AG09309 (cell line): ENCODE results near the gene MIEF1.
A peak's percentile ranks its signal among the peaks of the same experiment; 100 is the strongest.

Experiments used
- DNase-seq: peaks from one replicate; pipeline ENCODE4 v3.0.0-alpha.2; 2010; ENCODE audit warnings: low read depth
- H3K4me3 ChIP-seq: 2 replicates; pipeline ENCODE4 v1.5.1; 2011; ENCODE audit warnings: mild to moderate bottlenecking, low read depth, low read length, moderate library complexity; ENCODE audit not compliant: control insufficient read depth
- TF ChIP-seq, protein P1 (sequence below): IDR thresholded peaks from 2 replicates; pipeline ENCODE4 v1.5.1; 2011; ENCODE audit warnings: mild to moderate bottlenecking, low read depth, low read length, inconsistent platforms; ENCODE audit not compliant: insufficient read depth, control insufficient read depth; ENCODE audit errors: missing control alignments

The MIEF1 gene

DNA sequence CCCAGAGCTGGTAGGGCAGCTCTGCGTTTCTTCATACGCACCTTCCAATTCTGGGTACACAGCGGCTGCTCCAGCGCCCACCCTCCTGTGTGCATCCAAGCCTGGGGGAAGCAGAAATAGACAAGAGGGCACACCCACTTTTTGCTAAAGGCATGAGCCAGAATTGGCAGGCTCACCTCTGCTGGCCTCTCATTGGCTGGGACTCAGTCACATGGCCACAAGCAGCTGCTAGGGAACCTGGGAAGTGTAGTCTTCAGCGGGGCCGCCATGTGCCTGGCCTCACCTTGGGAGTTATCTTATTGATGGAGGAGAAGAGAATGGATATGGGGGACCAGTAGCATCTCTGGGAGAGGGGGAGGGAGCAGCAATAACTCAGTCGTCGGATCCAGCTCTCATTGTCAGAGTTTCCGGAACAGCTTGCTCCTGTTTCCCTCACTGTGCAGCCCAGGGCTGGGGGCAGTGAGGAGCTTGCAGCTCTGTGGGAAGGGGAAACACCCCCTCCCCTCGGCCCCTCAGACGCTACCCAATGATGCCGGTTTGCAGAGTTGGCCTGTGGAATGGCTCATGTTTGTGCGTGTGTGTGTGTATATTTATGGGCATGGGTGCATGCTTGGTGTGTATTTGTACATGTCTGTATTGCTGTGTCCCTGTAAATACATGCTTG lies 11.8 kb upstream of the MIEF1 start:
- no peak for DNase-seq
- TF ChIP-seq, protein P1, sequence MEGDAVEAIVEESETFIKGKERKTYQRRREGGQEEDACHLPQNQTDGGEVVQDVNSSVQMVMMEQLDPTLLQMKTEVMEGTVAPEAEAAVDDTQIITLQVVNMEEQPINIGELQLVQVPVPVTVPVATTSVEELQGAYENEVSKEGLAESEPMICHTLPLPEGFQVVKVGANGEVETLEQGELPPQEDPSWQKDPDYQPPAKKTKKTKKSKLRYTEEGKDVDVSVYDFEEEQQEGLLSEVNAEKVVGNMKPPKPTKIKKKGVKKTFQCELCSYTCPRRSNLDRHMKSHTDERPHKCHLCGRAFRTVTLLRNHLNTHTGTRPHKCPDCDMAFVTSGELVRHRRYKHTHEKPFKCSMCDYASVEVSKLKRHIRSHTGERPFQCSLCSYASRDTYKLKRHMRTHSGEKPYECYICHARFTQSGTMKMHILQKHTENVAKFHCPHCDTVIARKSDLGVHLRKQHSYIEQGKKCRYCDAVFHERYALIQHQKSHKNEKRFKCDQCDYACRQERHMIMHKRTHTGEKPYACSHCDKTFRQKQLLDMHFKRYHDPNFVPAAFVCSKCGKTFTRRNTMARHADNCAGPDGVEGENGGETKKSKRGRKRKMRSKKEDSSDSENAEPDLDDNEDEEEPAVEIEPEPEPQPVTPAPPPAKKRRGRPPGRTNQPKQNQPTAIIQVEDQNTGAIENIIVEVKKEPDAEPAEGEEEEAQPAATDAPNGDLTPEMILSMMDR: no peak
- no peak overlapping the region for H3K4me3 ChIP-seq

DNA sequence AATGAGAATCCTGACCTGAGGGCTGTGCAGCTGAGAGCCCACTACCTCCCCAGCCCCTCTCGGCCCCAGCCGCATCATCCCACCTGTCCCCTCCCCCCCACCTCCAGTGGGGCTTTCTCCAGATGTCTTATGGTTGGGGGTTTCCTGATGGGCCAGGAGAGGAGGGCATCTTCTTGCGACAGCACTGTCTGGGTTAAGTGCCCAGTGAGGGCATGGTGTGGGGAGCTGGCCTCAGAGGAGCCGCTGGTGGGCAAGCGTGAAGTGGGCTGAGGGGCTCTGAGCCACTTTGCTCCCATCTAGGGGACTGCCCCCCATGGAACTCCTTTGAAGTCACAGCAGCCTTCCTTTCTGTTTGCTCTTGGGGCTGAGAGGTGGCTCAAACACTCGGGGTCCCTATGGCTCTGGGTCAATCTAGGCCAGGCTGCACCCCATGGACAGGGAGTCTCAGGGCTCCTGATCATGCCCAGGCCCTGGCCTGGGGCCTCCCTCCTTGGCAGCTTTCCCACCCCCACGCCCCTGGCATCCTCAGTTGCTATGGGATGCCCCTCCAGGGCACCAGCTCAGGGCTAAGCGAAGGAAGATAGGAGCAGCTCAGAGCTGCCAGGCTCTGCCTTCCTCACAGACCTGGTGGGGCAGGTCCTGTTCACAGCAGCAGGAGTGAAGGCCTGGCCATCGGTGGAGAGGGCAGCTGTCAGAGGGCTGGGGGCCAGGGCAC lies 11.0 kb upstream of the MIEF1 start:
- H3K4me3 ChIP-seq: no peak overlapping the region
- no peak for DNase-seq
- TF ChIP-seq, protein P1: no peak

DNA sequence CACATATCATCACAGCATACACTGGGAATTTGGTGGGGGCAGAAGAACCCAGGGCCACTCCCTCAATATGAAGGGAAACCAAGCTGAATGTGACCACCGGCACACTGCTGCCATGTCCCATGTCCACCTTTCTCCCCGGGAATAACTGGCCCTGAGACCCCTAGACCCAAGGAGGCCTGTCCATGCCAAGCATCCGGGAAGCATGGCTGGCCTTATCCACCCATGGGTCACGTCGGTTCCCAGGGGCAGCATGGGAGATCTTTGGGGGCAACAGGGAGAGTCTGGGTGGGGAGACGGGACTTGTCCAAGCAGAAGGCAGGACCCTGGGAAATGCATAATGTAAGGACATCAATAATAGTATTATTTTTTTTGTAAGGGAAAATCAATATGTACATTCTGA lies 10.4 kb upstream of the MIEF1 start:
- TF ChIP-seq, protein P1: no peak
- no peak overlapping the region for H3K4me3 ChIP-seq
- DNase-seq: no peak

DNA sequence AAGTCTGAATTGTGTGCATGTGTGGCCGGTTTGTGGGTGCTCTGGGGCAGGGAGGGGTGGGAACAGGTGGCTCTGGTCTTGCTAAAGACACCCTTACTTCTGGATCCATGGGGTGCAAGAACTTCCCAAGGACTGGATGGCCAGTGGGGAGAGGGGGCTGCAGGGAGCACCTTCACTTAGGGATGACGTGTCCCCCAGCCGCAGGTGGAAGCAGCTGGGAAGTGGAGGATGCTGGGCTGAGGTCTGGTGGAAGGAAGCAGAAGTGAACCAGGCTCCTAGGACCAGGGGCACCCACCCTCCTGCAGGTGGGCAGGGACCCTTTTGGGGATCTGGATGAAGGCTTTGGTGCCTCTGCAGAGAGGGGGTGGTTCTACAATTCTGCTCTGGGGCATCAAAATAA lies 9.9 kb upstream of the MIEF1 start:
- TF ChIP-seq, protein P1: no peak
- no peak for DNase-seq
- H3K4me3 ChIP-seq: no peak overlapping the region

DNA sequence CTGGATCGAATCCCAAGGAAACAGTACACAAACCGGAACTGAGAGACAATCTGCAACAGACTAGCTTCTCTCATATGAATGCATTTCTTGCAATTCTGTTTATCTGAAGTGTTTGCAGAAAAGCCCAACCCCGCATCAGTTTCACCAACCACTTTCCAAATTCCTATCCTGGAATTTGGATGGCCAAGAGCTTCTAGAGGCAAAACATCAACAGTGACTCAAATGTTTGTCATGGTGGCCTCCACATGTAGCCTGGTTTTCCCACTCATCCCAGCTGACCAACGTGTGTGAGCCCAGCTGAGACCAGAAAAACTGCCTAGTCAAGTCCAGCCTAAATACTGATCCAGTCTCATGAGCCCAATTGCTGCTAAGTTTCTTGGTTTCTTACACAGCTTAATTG lies 8.3 kb upstream of the MIEF1 start:
- DNase-seq: peak; percentile 54
- TF ChIP-seq, protein P1: no peak
- H3K4me3 ChIP-seq: no peak overlapping the region

DNA sequence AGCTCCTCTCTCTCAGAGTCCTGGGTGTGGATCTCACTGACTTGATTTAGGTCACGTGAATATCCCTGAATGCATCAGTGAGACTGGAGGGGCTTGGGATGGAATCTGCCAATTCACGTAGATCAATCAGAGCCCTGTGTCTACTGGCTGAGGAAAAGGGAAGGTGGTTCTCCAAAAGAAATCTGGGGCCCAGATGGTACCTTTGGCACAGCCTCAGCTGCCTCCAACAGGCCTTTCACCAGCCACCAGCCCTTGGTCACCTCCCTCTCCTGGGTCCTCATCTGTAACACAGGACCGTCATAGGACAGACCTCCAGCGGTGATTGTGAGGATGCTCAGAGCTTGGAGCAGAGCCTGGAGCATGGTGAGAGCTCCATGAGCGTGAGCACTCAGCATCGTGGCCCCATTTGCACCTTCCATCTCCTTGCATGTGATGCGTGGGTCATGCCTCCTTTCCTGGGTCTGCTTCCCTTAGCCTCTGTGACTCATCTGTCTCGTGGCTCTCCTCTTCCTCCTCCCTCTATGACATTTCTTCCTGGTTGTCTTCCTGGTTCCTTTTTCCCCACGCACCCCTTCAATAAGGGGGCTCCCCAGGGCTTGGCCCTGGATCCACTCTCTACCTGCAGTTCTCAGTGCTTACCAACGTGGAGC lies 7.5 kb upstream of the MIEF1 start:
- TF ChIP-seq, protein P1: no peak
- no peak overlapping the region for H3K4me3 ChIP-seq
- DNase-seq: no peak
